Measurements from ENCODE around the gene SLCO2A1. TPM values are rescaled to one million over a fixed set of nuclear protein-coding genes. Genes with fewer than 3 reads are reported as not detected.

Gene SLCO2A1
- polyA plus RNA-seq, 1 donor from 2014 or later = not detected

- H3K27ac Mint-ChIP-seq = peak overlapping the region in 1 of 3 donors; percentile 45
- peaks cover 2% of the 10 kb centered on the region for H3K36me3 Mint-ChIP-seq
- H3K27me3 Mint-ChIP-seq = peaks cover 14% of the 10 kb centered on the region
- H3K9me3 Mint-ChIP-seq = peaks cover 0 to 2% (median 0%) of the 10 kb centered on the region in 3 donors
- no peaks in the 10 kb centered on the region for H3K4me1 Mint-ChIP-seq
- no peak overlapping the region for H3K4me3 Mint-ChIP-seq
Observed at GRCh38 chr3:133887803-133888703, 141.7 kb downstream of the SLCO2A1 start.

DNA sequence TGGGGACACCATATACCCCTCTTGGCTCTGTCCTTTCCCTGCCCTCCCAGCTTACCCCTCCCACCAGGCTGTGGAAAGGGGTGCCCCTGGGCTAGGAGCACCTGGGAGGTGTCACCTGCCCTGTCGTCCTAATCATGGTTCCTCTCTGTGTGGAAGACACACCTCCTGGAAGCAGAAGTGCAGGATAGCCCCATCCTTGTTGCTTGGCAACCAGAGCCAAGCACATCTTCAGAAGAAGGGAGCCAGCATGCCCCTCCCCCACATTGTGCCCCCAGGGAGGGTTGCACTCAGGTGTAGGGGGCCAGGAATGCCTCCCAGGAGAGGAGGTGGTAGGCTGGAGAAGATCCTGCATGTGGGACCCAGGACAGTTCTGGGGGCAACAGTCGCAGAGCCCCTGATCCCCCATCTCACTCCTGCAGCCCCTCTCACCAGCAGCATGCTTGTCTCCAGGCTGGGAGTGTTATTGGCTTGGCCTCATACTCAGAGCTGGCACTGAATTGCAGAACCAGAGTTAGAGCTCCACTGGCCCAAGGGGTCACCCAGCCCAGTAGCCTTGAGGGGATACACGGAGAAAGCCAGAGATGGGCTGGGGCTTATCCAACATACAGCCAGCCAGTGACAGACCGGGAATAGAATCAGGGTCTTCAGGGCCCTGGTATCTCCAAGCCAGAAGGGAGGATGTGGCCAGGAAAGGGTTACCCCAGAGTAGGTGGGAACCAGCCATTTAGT is 142.5 kb downstream of the SLCO2A1 start:
- H3K4me3 Mint-ChIP-seq = no peak overlapping the region
- H3K9me3 Mint-ChIP-seq = peaks cover 0 to under 1% (median under 1%) of the 10 kb centered on the region in 3 donors
- H3K4me1 Mint-ChIP-seq = no peaks in the 10 kb centered on the region
- H3K36me3 Mint-ChIP-seq = peaks cover 2% of the 10 kb centered on the region
- H3K27ac Mint-ChIP-seq = peak overlapping the region in 1 of 3 donors; percentile 45
- H3K27me3 Mint-ChIP-seq = peaks cover 8% of the 10 kb centered on the region

- H3K4me3 Mint-ChIP-seq = no peak overlapping the region
- H3K36me3 Mint-ChIP-seq = peaks cover 2% of the 10 kb centered on the region
- no peaks in the 10 kb centered on the region for H3K4me1 Mint-ChIP-seq
- H3K27me3 Mint-ChIP-seq = peaks cover 6% of the 10 kb centered on the region
- peak overlapping the region in 1 of 3 donors; percentile 29 for H3K27ac Mint-ChIP-seq
- peaks cover 0 to 5% (median 4%) of the 10 kb centered on the region in 3 donors for H3K9me3 Mint-ChIP-seq
Observed at GRCh38 chr3:133886031-133886722, 143.5 kb downstream of the SLCO2A1 start.

DNA sequence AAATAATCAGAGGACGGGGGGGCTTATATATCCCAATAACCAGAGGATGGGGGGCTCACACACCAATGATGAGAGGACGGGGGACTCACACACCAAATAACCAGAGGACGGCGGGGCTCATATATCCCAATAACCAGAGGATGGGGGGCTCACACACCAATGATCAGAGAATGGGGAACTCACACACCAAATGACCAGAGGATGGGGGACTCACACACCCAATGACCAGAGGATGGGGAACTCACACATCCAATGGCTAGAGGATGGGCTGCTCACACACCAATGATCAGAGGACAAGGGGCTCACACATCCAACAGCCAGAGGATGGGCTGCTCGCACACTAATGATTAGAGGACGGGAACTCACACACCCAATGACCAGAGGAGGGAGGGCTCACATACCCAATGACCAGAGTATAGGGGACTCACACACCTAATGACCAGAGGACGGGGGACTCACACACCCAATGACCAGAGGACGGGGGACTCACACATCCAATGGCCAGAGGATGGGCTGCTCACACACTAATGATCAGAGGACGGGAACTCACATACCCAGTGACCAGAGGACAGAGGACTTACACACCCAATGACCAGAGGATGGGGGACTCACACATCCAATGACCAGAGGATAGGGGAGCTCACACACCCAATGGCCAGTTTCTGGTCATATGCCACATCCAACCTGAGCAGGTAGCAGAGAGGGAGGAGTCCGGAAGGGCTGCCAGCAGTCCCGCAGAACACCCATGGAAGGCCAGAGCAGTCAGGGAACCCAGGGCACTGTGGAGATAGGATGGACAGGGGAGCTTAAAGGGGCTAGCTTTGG is 144.6 kb downstream of the SLCO2A1 start:
- Mint-ChIP-seq H3K36me3 (peaks cover 2% of the 10 kb centered on the region), H3K9me3 (peaks cover 0 to 6% (median 5%) of the 10 kb centered on the region in 3 donors), H3K27me3 (peaks cover 2% of the 10 kb centered on the region), H3K4me1 (no peaks in the 10 kb centered on the region), H3K27ac (no peak overlapping the region), H3K4me3 (no peak overlapping the region)

- peaks cover 3% of the 10 kb centered on the region for H3K27me3 Mint-ChIP-seq
- peaks cover 0 to 8% (median 7%) of the 10 kb centered on the region in 3 donors for H3K9me3 Mint-ChIP-seq
- no peak overlapping the region for H3K4me3 Mint-ChIP-seq
- H3K4me1 Mint-ChIP-seq = no peaks in the 10 kb centered on the region
- no peaks in the 10 kb centered on the region for H3K36me3 Mint-ChIP-seq
- H3K27ac Mint-ChIP-seq = peak overlapping the region in 1 of 3 donors; percentile 32
Observed at GRCh38 chr3:133884054-133884886, 145.5 kb downstream of the SLCO2A1 start.

DNA sequence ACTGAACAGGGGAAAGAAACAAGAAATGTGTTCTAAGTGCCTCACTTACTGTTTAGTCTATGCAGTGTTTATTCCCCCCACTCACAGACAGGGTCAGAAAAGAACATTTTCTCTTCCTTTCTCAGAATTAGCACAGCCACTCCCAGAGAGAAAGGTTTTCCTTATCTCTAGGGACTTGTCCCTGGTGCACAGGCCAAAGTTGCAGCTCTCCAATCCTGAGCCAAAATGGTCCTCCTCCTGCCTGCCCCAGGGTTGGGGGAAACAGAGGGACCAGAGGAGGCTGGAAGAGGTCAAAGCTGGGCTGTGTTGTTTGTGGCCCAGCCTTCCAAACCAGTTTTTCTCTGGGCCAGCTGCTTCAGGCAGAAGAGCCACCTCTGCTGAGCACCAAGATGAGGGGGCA is 146.1 kb downstream of the SLCO2A1 start:
- Mint-ChIP-seq H3K4me1 (no peaks in the 10 kb centered on the region), H3K4me3 (no peak overlapping the region), H3K27ac (peak overlapping the region in 1 of 3 donors; percentile 32), H3K36me3 (no peaks in the 10 kb centered on the region), H3K27me3 (peaks cover 3% of the 10 kb centered on the region), H3K9me3 (peaks cover 2 to 13% (median 7%) of the 10 kb centered on the region in 3 donors)

GRCh38 chr3:133882986-133883586 is 146.6 kb downstream of the SLCO2A1 start:
- Mint-ChIP-seq H3K36me3 (no peaks in the 10 kb centered on the region), H3K4me3 (no peak overlapping the region), H3K9me3 (peaks cover 3 to 18% (median 11%) of the 10 kb centered on the region in 3 donors), H3K4me1 (no peaks in the 10 kb centered on the region), H3K27ac (no peak overlapping the region), H3K27me3 (peaks cover 3% of the 10 kb centered on the region)

GRCh38 chr3:133881939-133882825 is 147.5 kb downstream of the SLCO2A1 start:
- Mint-ChIP-seq H3K27me3 (peaks cover 3% of the 10 kb centered on the region), H3K9me3 (peaks cover 3 to 22% (median 12%) of the 10 kb centered on the region in 3 donors), H3K36me3 (no peaks in the 10 kb centered on the region), H3K4me3 (peak overlapping the region in 1 of 4 donors; percentile 55), H3K4me1 (no peaks in the 10 kb centered on the region), H3K27ac (peak overlapping the region in 1 of 3 donors; percentile 11)

DNA sequence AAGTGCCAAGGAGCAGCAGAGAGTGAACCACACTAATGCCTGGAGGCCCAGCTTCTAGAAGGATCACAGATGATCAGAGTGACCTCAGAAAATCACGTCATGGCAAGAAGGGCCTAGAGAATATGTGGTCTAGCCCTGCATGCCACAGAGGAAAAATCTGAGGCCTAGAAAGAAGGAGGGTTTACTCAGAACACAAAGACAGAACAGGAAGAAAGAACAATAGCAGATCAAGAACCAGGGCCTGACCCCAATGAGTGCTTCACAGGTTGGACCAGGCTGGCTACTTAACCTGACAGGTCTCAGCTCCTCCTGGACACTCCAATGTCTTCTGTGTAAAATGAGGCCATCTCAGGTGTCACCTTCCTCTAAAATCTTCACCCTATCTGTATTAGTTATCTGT is 148.2 kb downstream of the SLCO2A1 start:
- Mint-ChIP-seq H3K27me3 (peaks cover 7% of the 10 kb centered on the region), H3K4me1 (no peaks in the 10 kb centered on the region), H3K36me3 (no peaks in the 10 kb centered on the region), H3K4me3 (no peak overlapping the region), H3K9me3 (peaks cover 3 to 22% (median 14%) of the 10 kb centered on the region in 3 donors), H3K27ac (no peak overlapping the region)

DNA sequence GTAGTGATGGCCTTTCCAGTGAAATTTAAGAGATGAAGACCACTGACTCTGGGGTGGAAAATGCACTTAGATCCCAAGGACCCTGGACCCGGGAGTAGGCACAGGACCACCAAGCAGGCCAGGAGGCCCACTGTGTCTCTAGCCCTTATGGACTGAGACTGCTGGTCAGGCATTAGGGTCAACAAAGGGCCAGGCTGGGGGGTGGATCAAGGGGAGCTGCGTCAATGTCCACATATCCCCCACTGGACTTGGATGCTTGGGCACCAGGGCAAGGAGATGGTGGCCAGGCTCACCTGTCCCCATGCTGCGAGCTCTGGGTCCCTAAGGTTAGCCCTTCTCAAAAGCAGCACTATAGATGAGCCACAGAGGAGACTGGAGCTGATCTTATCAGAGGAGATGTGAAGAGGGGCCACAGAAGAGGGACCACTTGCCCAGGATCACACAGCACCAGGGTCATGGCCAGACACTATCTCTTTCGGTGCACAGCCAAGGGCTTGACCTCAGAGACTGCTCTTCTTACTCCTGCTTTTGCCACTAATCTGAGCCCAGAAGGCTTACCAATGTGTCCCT is 148.8 kb downstream of the SLCO2A1 start:
- H3K27ac Mint-ChIP-seq = no peak overlapping the region
- H3K9me3 Mint-ChIP-seq = peaks cover 3 to 22% (median 14%) of the 10 kb centered on the region in 3 donors
- H3K27me3 Mint-ChIP-seq = peaks cover 7% of the 10 kb centered on the region
- no peaks in the 10 kb centered on the region for H3K4me1 Mint-ChIP-seq
- H3K4me3 Mint-ChIP-seq = no peak overlapping the region
- H3K36me3 Mint-ChIP-seq = no peaks in the 10 kb centered on the region

- Mint-ChIP-seq H3K9me3 (peaks cover 3 to 22% (median 14%) of the 10 kb centered on the region in 3 donors), H3K27ac (no peak overlapping the region), H3K4me3 (no peak overlapping the region), H3K4me1 (no peaks in the 10 kb centered on the region), H3K36me3 (no peaks in the 10 kb centered on the region), H3K27me3 (peaks cover 7% of the 10 kb centered on the region)
Observed at GRCh38 chr3:133880287-133880686, 149.4 kb downstream of the SLCO2A1 start.

DNA sequence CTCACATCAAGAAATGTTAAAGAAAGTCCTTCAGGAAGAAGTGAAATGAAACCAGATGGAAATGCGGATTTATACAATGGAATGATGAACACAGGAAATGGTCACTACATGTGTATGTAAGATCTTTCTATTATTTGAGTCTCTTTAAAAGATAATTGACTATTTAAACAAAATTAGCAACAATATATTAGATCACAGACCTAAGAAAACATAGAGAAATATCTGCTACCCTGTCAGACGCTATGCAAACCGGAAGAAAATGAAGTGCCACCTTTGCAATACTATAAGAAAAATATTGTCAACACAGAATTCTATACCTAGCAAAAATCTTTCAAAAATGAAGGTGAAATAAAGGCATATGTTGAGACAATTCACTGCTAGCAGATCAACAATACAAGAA is 151.2 kb downstream of the SLCO2A1 start:
- Mint-ChIP-seq H3K4me1 (no peaks in the 10 kb centered on the region), H3K9me3 (peaks cover 3 to 22% (median 14%) of the 10 kb centered on the region in 3 donors), H3K36me3 (no peaks in the 10 kb centered on the region), H3K27me3 (peaks cover 6% of the 10 kb centered on the region), H3K27ac (no peak overlapping the region), H3K4me3 (no peak overlapping the region)
